Measurements from ENCODE around the gene MS4A6E.

GRCh38 chr11:60377401-60378136, 50.5 kb downstream of the MS4A6E start:
- TF ChIP-seq, protein P1, sequence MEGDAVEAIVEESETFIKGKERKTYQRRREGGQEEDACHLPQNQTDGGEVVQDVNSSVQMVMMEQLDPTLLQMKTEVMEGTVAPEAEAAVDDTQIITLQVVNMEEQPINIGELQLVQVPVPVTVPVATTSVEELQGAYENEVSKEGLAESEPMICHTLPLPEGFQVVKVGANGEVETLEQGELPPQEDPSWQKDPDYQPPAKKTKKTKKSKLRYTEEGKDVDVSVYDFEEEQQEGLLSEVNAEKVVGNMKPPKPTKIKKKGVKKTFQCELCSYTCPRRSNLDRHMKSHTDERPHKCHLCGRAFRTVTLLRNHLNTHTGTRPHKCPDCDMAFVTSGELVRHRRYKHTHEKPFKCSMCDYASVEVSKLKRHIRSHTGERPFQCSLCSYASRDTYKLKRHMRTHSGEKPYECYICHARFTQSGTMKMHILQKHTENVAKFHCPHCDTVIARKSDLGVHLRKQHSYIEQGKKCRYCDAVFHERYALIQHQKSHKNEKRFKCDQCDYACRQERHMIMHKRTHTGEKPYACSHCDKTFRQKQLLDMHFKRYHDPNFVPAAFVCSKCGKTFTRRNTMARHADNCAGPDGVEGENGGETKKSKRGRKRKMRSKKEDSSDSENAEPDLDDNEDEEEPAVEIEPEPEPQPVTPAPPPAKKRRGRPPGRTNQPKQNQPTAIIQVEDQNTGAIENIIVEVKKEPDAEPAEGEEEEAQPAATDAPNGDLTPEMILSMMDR (IDR thresholded peaks at IDR 0.05): no peak
- TF ChIP-seq POLR2AphosphoS5 (IDR thresholded peaks at IDR 0.05): peak in 2 of 4 donors; percentile 13 to 26
- no peak for TF ChIP-seq POLR2A (IDR thresholded peaks at IDR 0.05)
- TF ChIP-seq EP300 (IDR thresholded peaks at IDR 0.05): peak in 2 of 4 donors; percentile 22 to 24
